GM19324 (cell line): ENCODE measurements around the gene ALKBH4.
A peak's percentile ranks its signal among the peaks of the same experiment; 100 is the strongest.
"Not testable (repeated sequence)": the region's sequence is repeated elsewhere in the genome, so short reads cannot be mapped to it uniquely, and the experiment has no call there.

Experiments used
- ATAC-seq: cut with Tn5 transposase; IDR thresholded peaks from one replicate; pipeline ENCODE4 v1.9.1; 2021; ENCODE audit warnings: mild to moderate bottlenecking, moderate library complexity; ENCODE audit not compliant: unreplicated experiment, low FRiP score

Gene ALKBH4

GRCh38 chr7:102456327-102456726, 8.3 kb downstream of the ALKBH4 start:
- no peak for ATAC-seq

GRCh38 chr7:102455596-102455995, 9.1 kb downstream of the ALKBH4 start:
- no peak for ATAC-seq

- ATAC-seq = not testable (repeated sequence)
Measured at GRCh38 chr7:102454932-102455331, 9.7 kb downstream of the ALKBH4 start.

GRCh38 chr7:102454468-102454867, 10.2 kb downstream of the ALKBH4 start:
- ATAC-seq = no peak

GRCh38 chr7:102453319-102453718, 11.3 kb downstream of the ALKBH4 start:
- no peak for ATAC-seq

- ATAC-seq = no peak
Measured at GRCh38 chr7:102452451-102452850, 12.2 kb downstream of the ALKBH4 start.

- ATAC-seq = no peak
Measured at GRCh38 chr7:102451371-102452054, 13.2 kb downstream of the ALKBH4 start.

GRCh38 chr7:102450242-102450641, 14.4 kb downstream of the ALKBH4 start:
- ATAC-seq = no peak

GRCh38 chr7:102449136-102449535, 15.5 kb downstream of the ALKBH4 start:
- no peak for ATAC-seq

- ATAC-seq = no peak
Measured at GRCh38 chr7:102447311-102447710, 17.4 kb downstream of the ALKBH4 start.

- no peak for ATAC-seq
Measured at GRCh38 chr7:102446387-102447156, 18.1 kb downstream of the ALKBH4 start.

GRCh38 chr7:102445674-102446071, 19.0 kb downstream of the ALKBH4 start:
- ATAC-seq = no peak

- ATAC-seq = peak; percentile 39
Measured at GRCh38 chr7:102444961-102445673, 19.5 kb downstream of the ALKBH4 start.

GRCh38 chr7:102439963-102440795, 24.5 kb downstream of the ALKBH4 start:
- no peak for ATAC-seq

GRCh38 chr7:102436118-102436517, 28.5 kb downstream of the ALKBH4 start:
- ATAC-seq = no peak

- ATAC-seq = no peak
Measured at GRCh38 chr7:102434039-102434486, 30.6 kb downstream of the ALKBH4 start.

GRCh38 chr7:102433219-102434038, 31.2 kb downstream of the ALKBH4 start, which contains the start of gene ORAI2:
Gene ORAI2 (plus strand): TSS chr7:102433575. CDS start chr7:102438957, 5,382 bp downstream.
- peak; percentile 71 for ATAC-seq

- peak; percentile 43 for ATAC-seq
Measured at GRCh38 chr7:102432442-102433218, 32.0 kb downstream of the ALKBH4 start.
